Prostate gland (tissue), 2 donors: ENCODE measurements around the gene NR5A1.

Source experiments
- CTCF ChIP-seq, 4 experiments: fragments of 200-600 bp in 2 of 4; fragments of 450-650 bp in 2 of 4; sonication (generic) in 2 of 4; IDR thresholded peaks; 1 replicate in 3 of 4; 2 replicates in 1 of 4; pipeline ENCODE4 v1.5.1; 2016 to 2019; ENCODE audit warnings: antibody characterized with exemption in 4 of 4, mild to moderate bottlenecking in 2 of 4, moderate library complexity in 2 of 4
- POLR2A ChIP-seq: fragments of 450-650 bp; IDR thresholded peaks from one replicate; pipeline ENCODE4 v1.6.1; 2016; ENCODE audit warnings: antibody characterized with exemption, mild to moderate bottlenecking

GRCh38 chr9:124526174-124526573 is 19.0 kb upstream of the NR5A1 start:
- TF ChIP-seq POLR2A, result no peak
- TF ChIP-seq CTCF (IDR thresholded peaks at IDR 0.05), result no peak
